Activated CD4-positive, alpha-beta T cell treated with anti-CD3 and anti-CD28 coated beads for 36 hours (primary cell): Measurements from ENCODE around the gene SKAP1. TPM values are rescaled to one million over a fixed set of nuclear protein-coding genes. Genes with fewer than 3 reads are reported as not detected.
"Not testable (repeated sequence)": the region's sequence is repeated elsewhere in the genome, so short reads cannot be mapped to it uniquely, and the experiment has no call there.

Source experiments
- ATAC-seq: fragments of 200-7000 bp; cut with Tn5 transposase; one replicate; pipeline ENCODE4 v1.10.0; 2021; ENCODE audit warnings: mild to moderate bottlenecking, moderate library complexity
- CTCF ChIA-PET: fragments of 350-600 bp; sonication (Branson Sonifier 250); formaldehyde crosslinking; loops from one replicate; lab custom pipeline; 2021; ENCODE audit warnings: antibody characterized with exemption; lab: Charles Lee
- POLR2A ChIA-PET: fragments of 350-600 bp; sonication (Branson Sonifier 250); formaldehyde crosslinking; loops from one replicate; lab custom pipeline; 2021; ENCODE audit warnings: antibody characterized with exemption, inconsistent platforms; lab: Charles Lee
- DNase-seq: peaks from one replicate; pipeline ENCODE4 v3.0.0-alpha.2; 2020
- H3K27ac Mint-ChIP-seq: one replicate; pipeline ENCODE4 v1.8.0; 2021; ENCODE audit warnings: mixed read lengths
- H3K27me3 Mint-ChIP-seq: one replicate; pipeline ENCODE4 v1.8.0; 2021; ENCODE audit warnings: mixed read lengths
- H3K36me3 Mint-ChIP-seq: one replicate; pipeline ENCODE4 v1.8.0; 2021; ENCODE audit warnings: low read depth, mixed read lengths
- H3K4me1 Mint-ChIP-seq: one replicate; pipeline ENCODE4 v1.8.0; 2021; ENCODE audit warnings: mixed read lengths
- H3K4me3 Mint-ChIP-seq: one replicate; pipeline ENCODE4 v1.8.0; 2021; ENCODE audit warnings: mild to moderate bottlenecking, moderate library complexity, mixed read lengths
- H3K9me3 Mint-ChIP-seq: one replicate; pipeline ENCODE4 v1.8.0; 2021; ENCODE audit warnings: low read depth, mixed read lengths
- intact Hi-C, 2 experiments: fragments of 100-400 bp; cut with DNase I in 1 of 2; cut with micrococcal nuclease in 1 of 2; formaldehyde crosslinking; loops; one replicate each; pipeline versions ENCODE4 v1.14.2 to v1.15.1; 2022 to 2024; cut with DNase I, micrococcal nuclease
- total RNA-seq, 2 experiments: library from RNA; stranded (reverse); gene quantifications; one replicate each; pipeline ENCODE4 v1.2.3, GENCODE V29; 2021

SKAP1 gene
- total RNA-seq, 2 experiments from 2014 or later, result 76.1 to 109 TPM

GRCh38 chr17:48250059-48250458 is 180.0 kb downstream of the SKAP1 start:
- POLR2A ChIA-PET, H3K9me3 Mint-ChIP-seq, DNase-seq, H3K27me3 Mint-ChIP-seq, intact Hi-C loops, H3K27ac Mint-ChIP-seq, H3K4me3 Mint-ChIP-seq, H3K36me3 Mint-ChIP-seq, ATAC-seq: not testable (repeated sequence)
- peaks cover 22% of the 10 kb centered on the region for H3K4me1 Mint-ChIP-seq
- CTCF ChIA-PET, result interaction anchor here (1.1 to 3.3 kb wide), 6 partner anchors 9 to 387 kb away, joined by 3 to 15 read pairs (median 4); no protein-coding TSS in a partner anchor

DNA sequence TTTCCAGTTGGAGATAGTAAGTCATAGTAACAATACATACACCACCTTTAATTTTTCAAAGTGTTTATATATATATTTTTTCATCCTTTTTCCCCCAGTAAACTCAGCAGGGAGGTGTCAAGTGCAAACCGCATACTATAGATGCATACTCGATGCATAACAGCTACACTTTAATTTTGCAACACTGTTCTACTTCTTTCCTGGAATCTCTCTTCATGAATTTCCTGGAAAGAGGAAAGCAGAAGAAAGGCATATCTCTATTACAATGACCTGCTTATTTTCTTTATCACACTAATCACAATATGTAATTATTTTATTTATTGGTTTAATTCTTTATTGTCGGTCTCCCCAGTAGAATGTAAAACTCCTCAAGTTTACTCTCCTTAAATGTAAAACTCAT is 182.4 kb downstream of the SKAP1 start:
- Mint-ChIP-seq H3K36me3 (no peaks in the 10 kb centered on the region), H3K27ac (no peak overlapping the region), H3K4me1 (peaks cover 31% of the 10 kb centered on the region), H3K27me3 (no peaks in the 10 kb centered on the region), H3K4me3 (no peak overlapping the region), H3K9me3 (no peaks in the 10 kb centered on the region)
- ChIA-PET POLR2A (no interaction called here), CTCF (interaction anchor here (0.6 to 3.9 kb wide), 4 partner anchors 12 to 167 kb away, joined by 3 to 13 read pairs (median 3); no protein-coding TSS in a partner anchor)
- intact Hi-C loops, result no loop called here
- no peak for ATAC-seq
- no peak for DNase-seq

DNA sequence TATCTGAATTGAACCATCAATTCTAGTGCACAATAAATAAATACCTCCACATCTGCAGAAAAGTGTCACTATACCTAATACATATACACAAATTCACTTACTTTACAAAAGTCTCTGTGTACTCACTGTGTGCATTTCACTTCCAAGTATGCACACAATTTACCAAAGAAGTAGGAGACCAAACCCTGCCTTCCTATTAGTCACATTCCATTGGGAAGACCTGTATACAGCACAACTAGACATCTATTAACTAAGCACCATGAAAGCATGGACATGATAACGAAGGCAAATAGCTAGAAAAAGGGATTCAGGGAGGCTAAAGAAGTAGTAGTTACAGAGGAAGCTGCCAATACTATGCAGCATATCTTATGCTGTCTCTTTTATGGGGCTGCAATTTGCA is 183.0 kb downstream of the SKAP1 start:
- CTCF ChIA-PET, result interaction anchor here (0.6 to 3.9 kb wide), 4 partner anchors 12 to 16 kb away, joined by 3 to 13 read pairs (median 4); no protein-coding TSS in a partner anchor
- no peak for ATAC-seq
- Mint-ChIP-seq H3K4me1 (peaks cover 37% of the 10 kb centered on the region), H3K4me3 (no peak overlapping the region), H3K27ac (no peak overlapping the region), H3K36me3 (no peaks in the 10 kb centered on the region), H3K9me3 (no peaks in the 10 kb centered on the region), H3K27me3 (no peaks in the 10 kb centered on the region)
- POLR2A ChIA-PET, result no interaction called here
- intact Hi-C loops, result no loop called here
- no peak for DNase-seq

DNA sequence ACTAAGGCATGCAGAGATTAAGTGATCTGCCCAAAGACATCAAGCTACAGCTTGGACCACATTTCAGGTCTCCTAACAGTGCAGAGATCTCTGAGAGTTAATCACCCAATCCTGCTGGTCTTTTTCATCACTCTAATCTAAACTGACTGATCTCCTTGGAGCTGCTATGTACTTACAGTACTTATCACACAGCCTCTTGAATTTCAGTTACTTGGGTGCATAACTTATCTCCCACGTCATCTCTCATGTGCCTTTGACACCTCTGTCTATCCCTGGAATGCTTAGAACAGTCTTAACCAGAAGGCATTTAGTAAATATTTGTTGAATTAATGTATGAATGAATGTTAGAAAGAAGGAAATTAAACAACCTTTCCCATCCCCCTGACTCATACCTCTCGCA is 183.4 kb downstream of the SKAP1 start:
- ChIA-PET POLR2A (no interaction called here), CTCF (interaction anchor here (0.5 to 3.9 kb wide), 5 partner anchors 13 to 340 kb away, joined by 3 to 13 read pairs (median 4); no protein-coding TSS in a partner anchor)
- DNase-seq (no peak), ATAC-seq (no peak)
- intact Hi-C loops, result no loop called here
- Mint-ChIP-seq H3K27me3 (no peaks in the 10 kb centered on the region), H3K9me3 (no peaks in the 10 kb centered on the region), H3K4me3 (no peak overlapping the region), H3K4me1 (peaks cover 41% of the 10 kb centered on the region), H3K36me3 (no peaks in the 10 kb centered on the region), H3K27ac (no peak overlapping the region)

DNA sequence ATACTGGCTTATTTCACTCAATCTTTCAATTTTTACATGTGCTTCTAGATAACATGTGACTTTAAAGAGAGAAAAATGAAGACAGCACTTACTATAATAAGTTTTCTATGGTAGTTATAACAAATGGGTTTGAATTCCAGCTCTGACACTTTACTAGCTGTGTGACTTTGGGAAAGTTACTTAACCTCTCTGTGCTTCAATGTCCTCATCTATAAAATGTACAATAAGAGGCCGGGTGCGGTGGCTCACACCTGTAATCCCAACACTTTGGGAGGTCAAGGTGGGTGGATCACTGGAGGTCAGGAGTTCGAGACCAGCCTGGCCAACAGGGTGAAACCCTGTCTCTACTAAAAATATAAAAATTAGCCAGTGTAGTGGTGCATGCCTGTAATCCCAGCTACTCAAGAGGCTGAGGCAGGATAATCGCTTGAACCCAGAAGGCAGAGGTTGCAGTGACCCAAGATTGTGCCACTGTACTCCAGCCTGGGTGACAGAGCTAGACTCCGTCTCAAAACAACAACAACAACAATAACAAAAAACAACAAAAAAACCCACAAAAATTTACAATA is 184.5 kb downstream of the SKAP1 start:
- POLR2A ChIA-PET, H3K27ac Mint-ChIP-seq: not testable (repeated sequence)
- H3K4me1 Mint-ChIP-seq, result peaks cover 52% of the 10 kb centered on the region

GRCh38 chr17:48244814-48245213 is 185.2 kb downstream of the SKAP1 start:
- intact Hi-C loops, result no loop called here
- H3K36me3 Mint-ChIP-seq, result no peaks in the 10 kb centered on the region
- peaks cover 58% of the 10 kb centered on the region for H3K4me1 Mint-ChIP-seq
- no peaks in the 10 kb centered on the region for H3K9me3 Mint-ChIP-seq
- DNase-seq (no peak), ATAC-seq (no peak)
- no peaks in the 10 kb centered on the region for H3K27me3 Mint-ChIP-seq
- CTCF ChIA-PET, result interaction anchor here (0.7 to 3.9 kb wide), 2 partner anchors 18 to 140 kb away, joined by 3 to 13 read pairs; no protein-coding TSS in a partner anchor
- POLR2A ChIA-PET, result no interaction called here
- no peak overlapping the region for H3K4me3 Mint-ChIP-seq
- no peak overlapping the region for H3K27ac Mint-ChIP-seq

More for the DNA sequence above, 184.5 kb downstream of the SKAP1 start:
- DNase-seq, ATAC-seq, H3K4me3 Mint-ChIP-seq, H3K9me3 Mint-ChIP-seq, intact Hi-C loops, H3K27me3 Mint-ChIP-seq, H3K36me3 Mint-ChIP-seq: not testable (repeated sequence)
- CTCF ChIA-PET, result interaction anchor here (1.2 to 3.9 kb wide), 3 partner anchors 14 to 63 kb away, joined by 3 to 13 read pairs (median 5); no protein-coding TSS in a partner anchor

DNA sequence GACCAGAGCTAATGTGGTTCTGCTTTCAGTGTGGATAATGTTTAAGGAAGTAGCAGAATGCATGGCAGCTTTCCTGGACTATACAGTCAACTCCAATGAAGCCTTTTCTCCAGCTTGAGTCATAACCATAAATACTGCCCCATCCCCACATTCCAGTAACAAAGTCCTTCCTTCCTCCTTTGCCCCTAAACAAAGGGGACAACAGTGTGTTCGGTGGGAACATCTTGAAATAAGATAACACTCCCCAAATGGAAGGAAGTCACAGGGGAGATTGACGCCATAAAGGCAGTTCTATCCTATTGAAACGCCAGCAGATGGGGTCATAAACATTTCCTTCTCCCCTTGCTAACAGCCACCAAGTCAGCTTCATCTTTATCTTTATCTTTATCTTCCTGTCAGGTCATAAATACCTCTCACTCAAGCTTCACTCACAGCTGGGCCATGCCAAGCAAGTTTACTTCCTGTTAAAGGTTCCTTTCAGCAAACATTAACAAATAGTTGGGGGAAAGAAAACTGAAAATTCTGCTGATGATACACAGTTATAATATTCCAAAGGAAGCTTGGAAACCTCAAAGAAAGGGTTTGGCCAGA is 185.8 kb downstream of the SKAP1 start:
- DNase-seq, result no peak
- Mint-ChIP-seq H3K4me1 (peaks cover 62% of the 10 kb centered on the region), H3K4me3 (no peak overlapping the region), H3K27me3 (no peaks in the 10 kb centered on the region), H3K9me3 (no peaks in the 10 kb centered on the region), H3K36me3 (no peaks in the 10 kb centered on the region), H3K27ac (no peak overlapping the region)
- intact Hi-C loops, result no loop called here
- no peak for ATAC-seq
- CTCF ChIA-PET, result interaction anchor here (0.7 to 3.9 kb wide), 3 partner anchors 19 to 141 kb away, joined by 3 to 13 read pairs (median 3); no protein-coding TSS in a partner anchor
- POLR2A ChIA-PET, result no interaction called here

DNA sequence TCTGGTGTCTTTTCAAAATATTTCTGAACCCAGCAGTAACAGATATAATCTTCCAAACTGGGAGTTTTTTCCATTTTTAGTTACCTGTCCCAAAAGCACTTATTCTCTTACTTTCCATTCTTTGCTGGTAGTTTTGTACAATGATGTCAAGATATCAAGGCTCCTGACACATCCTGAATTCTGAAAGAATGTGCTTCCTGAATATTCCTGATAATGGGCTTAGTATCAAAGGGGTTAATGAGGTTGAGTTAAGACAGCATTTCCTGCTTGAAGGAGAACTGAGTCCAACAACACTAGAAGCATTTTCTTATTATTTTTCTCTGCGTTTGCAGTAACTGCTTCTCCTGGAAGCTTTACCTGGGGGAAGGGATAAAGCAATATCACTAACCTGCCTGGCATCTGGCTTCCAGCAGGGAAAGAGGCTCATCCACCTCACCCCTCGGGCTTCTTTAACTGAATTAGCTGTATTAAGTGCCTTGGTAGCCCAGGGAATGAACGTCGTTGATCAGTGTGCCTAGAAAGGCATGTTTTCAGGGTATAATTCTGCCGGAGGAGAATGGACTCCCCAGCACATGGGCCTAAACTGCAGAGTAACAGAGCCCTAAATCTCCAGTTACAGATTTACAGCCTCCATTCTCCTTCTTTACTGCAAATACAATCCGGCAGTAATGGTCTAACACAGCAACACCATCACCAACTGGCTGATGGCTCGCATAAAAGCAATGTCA is 188.1 kb downstream of the SKAP1 start:
- H3K36me3 Mint-ChIP-seq, result peaks cover 4% of the 10 kb centered on the region
- no peak overlapping the region for H3K4me3 Mint-ChIP-seq
- H3K9me3 Mint-ChIP-seq, result no peaks in the 10 kb centered on the region
- ChIA-PET CTCF (interaction anchor here (0.6 to 1.4 kb wide), 5 partner anchors 9 to 263 kb away, joined by 3 to 4 read pairs (median 3); no protein-coding TSS in a partner anchor), POLR2A (no interaction called here)
- intact Hi-C loops, result no loop called here
- H3K27me3 Mint-ChIP-seq, result no peaks in the 10 kb centered on the region
- peaks cover 76% of the 10 kb centered on the region for H3K4me1 Mint-ChIP-seq
- H3K27ac Mint-ChIP-seq, result no peak overlapping the region
- DNase-seq (no peak), ATAC-seq (no peak)

- H3K4me1 Mint-ChIP-seq, result peaks cover 74% of the 10 kb centered on the region
- POLR2A ChIA-PET, result no interaction called here
- H3K36me3 Mint-ChIP-seq, result peaks cover 7% of the 10 kb centered on the region
- DNase-seq (peak; percentile 43), ATAC-seq (peak; percentile 90)
- H3K9me3 Mint-ChIP-seq, result no peaks in the 10 kb centered on the region
- no peak overlapping the region for H3K4me3 Mint-ChIP-seq
- H3K27me3 Mint-ChIP-seq, result no peaks in the 10 kb centered on the region
- CTCF ChIA-PET, result interaction anchor here (1.4 kb wide), 1 partner anchor 10 kb away, joined by 4 read pairs; no protein-coding TSS in a partner anchor
- intact Hi-C loops, result no loop called here
- peak overlapping the region; percentile 39 for H3K27ac Mint-ChIP-seq
These were observed 188.9 kb downstream of the SKAP1 start for GRCh38 chr17:48241131-48241591.

- intact Hi-C loops, result no loop called here
- ATAC-seq (no peak), DNase-seq (no peak)
- ChIA-PET POLR2A (no interaction called here), CTCF (interaction anchor here (0.6 to 1.4 kb wide), 2 partner anchors 11 to 1120 kb away, joined by 3 to 4 read pairs; no protein-coding TSS in a partner anchor)
- Mint-ChIP-seq H3K27ac (no peak overlapping the region), H3K4me1 (peaks cover 75% of the 10 kb centered on the region), H3K36me3 (peaks cover 8% of the 10 kb centered on the region), H3K27me3 (no peaks in the 10 kb centered on the region), H3K9me3 (no peaks in the 10 kb centered on the region), H3K4me3 (no peak overlapping the region)
These were observed 189.4 kb downstream of the SKAP1 start for GRCh38 chr17:48240562-48241130.

DNA sequence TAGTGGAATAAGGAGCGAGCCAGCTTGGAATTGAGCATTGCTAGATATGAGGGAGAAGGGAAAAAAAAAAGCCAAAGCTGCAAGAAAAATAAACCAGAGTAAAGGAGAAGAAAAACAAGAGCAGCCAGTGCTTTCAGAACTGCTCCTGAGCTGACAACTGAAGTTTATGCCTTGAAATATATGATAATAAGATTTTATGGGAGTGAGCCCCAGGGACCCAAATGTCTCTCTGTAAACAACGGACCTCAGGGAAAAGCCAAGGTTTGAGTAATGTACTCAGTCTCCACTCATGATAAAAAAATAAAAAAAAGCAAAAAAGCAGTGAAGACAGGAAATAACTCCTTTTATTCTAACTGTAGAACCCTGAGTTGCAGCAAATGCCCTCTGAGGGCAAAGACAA is 189.9 kb downstream of the SKAP1 start:
- CTCF ChIA-PET, result interaction anchor here (0.6 to 1.4 kb wide), 3 partner anchors 11 to 1120 kb away, joined by 3 to 4 read pairs (median 4); no protein-coding TSS in a partner anchor
- POLR2A ChIA-PET, result no interaction called here
- no peaks in the 10 kb centered on the region for H3K27me3 Mint-ChIP-seq
- intact Hi-C loops, result no loop called here
- H3K4me3 Mint-ChIP-seq, result no peak overlapping the region
- H3K27ac Mint-ChIP-seq, result no peak overlapping the region
- ATAC-seq, result no peak
- no peaks in the 10 kb centered on the region for H3K9me3 Mint-ChIP-seq
- DNase-seq, result no peak
- peaks cover 71% of the 10 kb centered on the region for H3K4me1 Mint-ChIP-seq
- peaks cover 8% of the 10 kb centered on the region for H3K36me3 Mint-ChIP-seq
